AG10803 (cell line): ENCODE measurements around the gene MED26.

Experiments used
- DNase-seq: peaks from one replicate; pipeline ENCODE4 v3.0.0; 2010; ENCODE audit warnings: low read depth
- H3K4me3 ChIP-seq: 2 replicates; pipeline ENCODE4 v1.5.1; 2011; ENCODE audit warnings: mild to moderate bottlenecking, low read length, control low read depth
- CTCF ChIP-seq: conservative IDR thresholded peaks from 2 replicates; pipeline ENCODE4 v1.5.1; 2011; ENCODE audit warnings: mild to moderate bottlenecking, low read length, control low read depth, inconsistent platforms

MED26 gene

DNA sequence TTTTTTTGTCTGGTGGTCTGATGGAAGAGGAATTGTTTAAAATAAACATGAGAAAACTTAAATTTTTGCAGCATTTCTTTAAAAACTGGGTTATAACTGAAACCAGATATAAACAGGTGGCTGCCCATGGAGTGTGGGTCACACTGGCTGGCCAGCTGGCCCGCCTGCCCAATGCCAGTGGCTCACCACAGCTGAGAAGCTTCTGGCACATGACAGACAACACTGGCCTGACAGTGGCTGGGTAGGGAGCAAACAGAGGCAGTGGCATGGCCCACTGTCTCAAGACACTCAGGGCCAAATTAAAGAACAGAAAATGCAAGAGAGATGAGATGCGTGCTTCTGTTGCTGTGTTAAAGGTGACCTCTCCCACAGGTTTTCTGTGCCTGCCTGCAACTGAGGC, 52.7 kb downstream of the MED26 start:
- no peak for DNase-seq
- TF ChIP-seq CTCF: no peak
- no peak overlapping the region for H3K4me3 ChIP-seq

GRCh38 chr19:16573925-16574324, 54.1 kb downstream of the MED26 start:
- peak overlapping the region; percentile 94 for H3K4me3 ChIP-seq
- TF ChIP-seq CTCF: no peak
- no peak for DNase-seq

GRCh38 chr19:16573296-16573695, 54.7 kb downstream of the MED26 start:
- no peak for TF ChIP-seq CTCF
- H3K4me3 ChIP-seq: peak overlapping the region; percentile 94
- no peak for DNase-seq

GRCh38 chr19:16572332-16573211, 55.4 kb downstream of the MED26 start, which contains the start of gene SLC35E1:
TSS of gene SLC35E1 (minus strand) at chr19:16572415. CDS start at chr19:16572364, 51 bp downstream.
- H3K4me3 ChIP-seq: peak within 1 kb of the TSS; percentile 94
- no peak for TF ChIP-seq CTCF
- peak; percentile 93 for DNase-seq

DNA sequence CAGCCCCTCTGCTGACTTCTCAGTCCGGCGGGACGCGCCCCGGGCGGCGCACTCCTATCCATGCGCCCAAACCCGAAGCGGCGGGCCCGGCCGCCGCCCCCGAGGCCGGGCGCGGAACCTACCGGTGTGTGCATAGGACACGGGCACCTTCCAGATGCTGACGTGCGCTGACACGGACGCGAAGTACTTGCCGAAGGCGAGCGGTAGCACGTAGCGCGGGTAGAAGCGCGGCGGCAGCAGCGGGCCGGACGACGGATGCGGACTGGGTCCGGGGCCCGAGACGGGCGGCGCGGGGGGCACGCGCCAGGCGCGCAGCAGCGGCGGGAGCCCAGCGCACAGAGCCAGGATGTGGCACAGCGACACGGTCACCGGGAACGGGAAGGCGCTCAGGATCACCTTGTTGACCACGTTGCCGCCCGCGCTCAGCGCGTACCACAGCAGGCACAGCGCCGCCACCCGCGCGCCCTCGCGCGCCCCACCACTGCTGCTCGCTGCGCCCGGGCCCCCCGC, 56.1 kb downstream of the MED26 start:
- no peak for TF ChIP-seq CTCF
- H3K4me3 ChIP-seq: peak overlapping the region; percentile 73
- peak; percentile 13 for DNase-seq

- TF ChIP-seq CTCF: no peak
- peak; percentile 18 for DNase-seq
- H3K4me3 ChIP-seq: peak overlapping the region; percentile 73
Measured at GRCh38 chr19:16571283-16571682, 56.7 kb downstream of the MED26 start.
